Measurements from ENCODE around the gene JAKMIP1. TPM values are rescaled to one million over a fixed set of nuclear protein-coding genes. Genes with fewer than 3 reads are reported as not detected.

Gene JAKMIP1
- total RNA-seq, 1 donor from 2014 or later, result not detected

GRCh38 chr4:6206771-6207290 lies 6.5 kb upstream of the JAKMIP1 start:
- intact Hi-C loops (cut with DNase I), result no loop called here
- ATAC-seq (no peak), DNase-seq (ENCODE audit: missing footprints) (no peak)

DNA sequence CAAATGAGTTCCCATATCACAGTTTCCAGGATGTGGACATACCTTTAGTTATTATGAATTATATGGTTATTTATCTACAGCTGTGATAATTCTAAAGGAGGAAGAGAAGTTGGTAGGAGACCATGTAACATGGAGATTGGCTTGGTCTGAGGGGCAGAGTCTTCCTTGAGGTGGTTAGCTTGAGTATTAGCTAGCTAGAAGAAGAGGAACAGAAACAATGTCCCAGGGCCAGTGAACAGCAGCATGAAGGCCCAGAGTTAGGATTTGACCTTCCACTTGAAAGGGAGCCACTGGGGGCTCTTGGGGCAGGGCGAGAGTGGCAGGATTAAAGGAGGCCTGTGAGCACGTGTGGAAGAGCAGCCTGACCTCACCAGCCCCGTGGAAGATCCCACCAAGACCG lies 5.6 kb upstream of the JAKMIP1 start:
- intact Hi-C loops (cut with DNase I), result no loop called here
- no peak for DNase-seq (ENCODE audit: missing footprints)

DNA sequence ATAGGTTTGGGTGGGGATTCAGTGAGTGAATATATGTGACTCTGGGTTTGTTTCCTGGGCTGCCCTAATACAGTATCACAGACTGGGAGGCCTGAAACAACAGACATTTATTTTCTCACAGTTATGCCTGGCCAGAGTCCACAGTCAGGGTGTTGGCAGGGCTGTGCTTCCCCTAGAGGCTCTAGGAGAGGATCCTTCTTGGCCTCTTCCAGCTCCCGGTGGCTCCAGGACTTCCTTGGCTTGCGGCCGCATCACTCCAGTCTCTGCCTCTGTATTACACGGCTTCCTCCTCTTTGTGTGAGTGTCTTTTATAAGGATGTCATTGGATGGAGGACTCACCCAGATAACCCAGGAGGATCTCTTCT lies 5.2 kb upstream of the JAKMIP1 start:
- ATAC-seq (no peak), DNase-seq (ENCODE audit: missing footprints) (no peak)
- intact Hi-C loops (cut with DNase I), result no loop called here

More for the DNA sequence above, 5.6 kb upstream of the JAKMIP1 start:
- ATAC-seq, result no peak

- DNase-seq (ENCODE audit: missing footprints) (no peak), ATAC-seq (no peak)
- intact Hi-C loops (cut with DNase I), result no loop called here
Measured at GRCh38 chr4:6204871-6205566, 4.7 kb upstream of the JAKMIP1 start.

DNA sequence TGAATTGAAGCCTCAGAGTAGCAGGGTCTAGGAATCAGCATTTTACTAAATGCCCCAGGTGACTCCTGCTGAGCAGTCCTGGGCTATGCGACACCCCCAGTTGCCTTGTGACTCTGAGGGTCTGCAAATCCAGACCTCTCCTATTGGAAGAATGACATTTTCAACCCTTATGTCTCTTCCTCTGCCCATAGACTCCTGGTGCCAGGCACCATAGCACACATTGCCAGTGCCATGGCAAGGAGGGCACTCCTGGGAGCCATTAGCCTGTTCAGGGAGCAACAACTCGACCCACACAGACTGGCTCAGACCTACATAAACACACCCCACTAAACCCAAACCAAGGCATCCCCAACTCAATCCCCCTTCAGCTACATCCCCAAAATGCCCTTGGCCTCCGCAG lies 3.7 kb upstream of the JAKMIP1 start:
- intact Hi-C loops (cut with DNase I), result no loop called here
- no peak for ATAC-seq
- DNase-seq (ENCODE audit: missing footprints), result no peak

DNA sequence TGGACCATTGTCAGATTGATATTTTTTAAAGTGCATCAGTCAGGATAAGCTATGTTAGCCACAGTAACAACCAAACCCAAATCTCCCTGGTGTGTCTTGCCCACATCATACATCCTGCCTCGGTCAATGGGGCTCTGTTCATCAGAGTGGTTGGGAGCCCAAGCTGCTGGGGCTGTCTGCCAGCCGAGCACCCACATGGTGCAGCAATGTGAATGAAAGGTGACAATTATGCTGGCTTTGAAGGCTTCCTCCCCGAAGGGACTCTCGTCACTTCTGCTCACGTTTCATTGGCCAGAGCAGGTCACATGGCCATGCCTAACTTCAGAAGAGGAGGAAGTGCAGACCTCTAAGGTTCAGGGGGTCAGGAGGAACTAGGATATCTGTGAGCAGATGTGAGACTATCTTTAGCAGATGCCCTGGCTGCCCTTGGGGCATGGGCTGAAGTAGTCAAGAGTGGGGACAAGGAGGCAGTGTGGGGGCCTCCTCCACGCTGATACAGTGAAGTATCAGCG lies 1.3 kb upstream of the JAKMIP1 start:
- ATAC-seq (no peak), DNase-seq (ENCODE audit: missing footprints) (no peak)
- intact Hi-C loops (cut with DNase I), result no loop called here

- intact Hi-C loops (cut with DNase I), result no loop called here
- no peak for ATAC-seq
- DNase-seq (ENCODE audit: missing footprints), result no peak
Measured at GRCh38 chr4:6200922-6201362, 593 bp upstream of the JAKMIP1 start.

- intact Hi-C loops (cut with DNase I), result no loop called here
- ATAC-seq, result no peak
- no peak for DNase-seq (ENCODE audit: missing footprints)
Measured at GRCh38 chr4:6199422-6199921, 877 bp downstream of the JAKMIP1 start.

DNA sequence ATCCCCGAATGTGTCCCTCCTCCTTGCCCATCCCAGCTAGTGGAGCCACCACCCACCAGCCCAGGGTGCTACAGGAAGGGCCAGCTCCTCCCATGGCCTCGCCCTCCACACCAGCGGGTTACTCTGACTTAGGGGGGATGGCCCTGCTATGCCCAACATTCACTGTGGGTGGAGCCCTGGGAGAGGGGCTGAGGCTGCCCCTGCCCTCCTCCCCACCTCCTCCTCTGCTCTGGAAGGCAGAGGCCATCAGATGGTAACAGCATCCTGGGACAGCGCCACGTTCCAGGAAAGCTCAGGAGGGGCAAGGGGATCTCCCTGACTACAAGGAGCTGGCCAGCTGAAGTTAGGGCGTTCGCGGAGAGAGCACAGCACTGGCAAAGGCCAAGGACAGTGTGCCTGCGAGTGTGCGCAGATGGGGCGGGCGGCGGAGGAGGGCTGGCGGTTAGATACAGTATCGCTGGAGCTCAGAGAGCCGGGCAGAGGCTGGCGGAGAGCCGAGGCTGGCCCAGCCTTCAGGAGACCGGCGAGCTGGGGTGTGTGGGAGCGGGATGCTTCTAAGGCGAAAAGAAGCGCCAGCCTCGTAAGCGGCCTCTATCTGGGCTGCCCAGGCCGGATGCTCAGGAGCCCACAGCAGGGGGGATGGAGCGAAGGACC lies 1.5 kb downstream of the JAKMIP1 start:
- intact Hi-C loops (cut with DNase I), result no loop called here
- ATAC-seq (no peak), DNase-seq (ENCODE audit: missing footprints) (no peak)

- DNase-seq (ENCODE audit: missing footprints) (no peak), ATAC-seq (no peak)
- intact Hi-C loops (cut with DNase I), result no loop called here
Measured at GRCh38 chr4:6198278-6198677, 2.1 kb downstream of the JAKMIP1 start.

DNA sequence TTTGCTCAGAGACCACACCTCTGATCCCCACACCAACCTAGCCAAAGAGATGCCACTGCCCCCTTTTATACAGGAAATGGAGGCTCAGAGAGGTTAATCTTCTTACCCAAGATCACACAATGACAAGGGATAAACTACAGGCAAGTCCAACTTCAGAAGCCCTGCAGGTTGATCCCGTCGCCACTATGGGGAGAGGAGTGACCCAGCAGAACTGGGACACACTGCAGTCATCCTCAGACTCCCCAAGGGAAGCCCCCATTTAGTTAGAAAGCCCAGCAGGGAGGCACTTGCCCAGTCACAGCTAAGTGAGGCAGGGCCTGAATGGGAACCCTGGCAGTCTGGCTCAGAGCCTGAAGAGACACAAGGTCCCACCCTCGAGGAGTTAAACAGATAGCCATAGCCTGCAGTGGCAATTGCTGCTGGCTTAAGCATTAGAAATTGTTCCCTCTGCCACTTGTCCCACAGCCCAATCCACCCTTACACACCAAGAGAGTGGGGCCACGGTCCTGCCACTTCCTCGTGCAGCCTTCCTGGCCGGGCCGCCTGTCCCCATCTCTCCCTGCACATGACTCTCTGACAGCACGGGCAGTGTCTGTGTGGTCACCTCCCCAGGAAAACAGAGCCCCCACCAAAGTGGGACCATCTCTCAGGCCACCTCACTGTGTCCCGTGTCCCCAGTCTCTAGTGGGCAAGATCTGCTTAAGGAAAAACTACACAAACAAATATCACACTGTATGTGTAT lies 2.7 kb downstream of the JAKMIP1 start:
- intact Hi-C loops (cut with DNase I), result no loop called here
- DNase-seq (ENCODE audit: missing footprints), result no peak
- ATAC-seq, result no peak

- DNase-seq (ENCODE audit: missing footprints) (no peak), ATAC-seq (no peak)
- intact Hi-C loops (cut with DNase I), result no loop called here
Measured at GRCh38 chr4:6196871-6197270, 3.5 kb downstream of the JAKMIP1 start.

- ATAC-seq, result no peak
- intact Hi-C loops (cut with DNase I), result no loop called here
- no peak for DNase-seq (ENCODE audit: missing footprints)
Measured at GRCh38 chr4:6196324-6196723, 4.0 kb downstream of the JAKMIP1 start.

GRCh38 chr4:6195602-6196319 lies 4.6 kb downstream of the JAKMIP1 start:
- no peak for DNase-seq (ENCODE audit: missing footprints)
- ATAC-seq, result no peak

GRCh38 chr4:6194458-6195195 lies 5.7 kb downstream of the JAKMIP1 start:
- DNase-seq (ENCODE audit: missing footprints) (no peak), ATAC-seq (no peak)
- intact Hi-C loops (cut with DNase I), result no loop called here

More at GRCh38 chr4:6195602-6196319, 4.6 kb downstream of the JAKMIP1 start:
- intact Hi-C loops (cut with DNase I), result no loop called here

DNA sequence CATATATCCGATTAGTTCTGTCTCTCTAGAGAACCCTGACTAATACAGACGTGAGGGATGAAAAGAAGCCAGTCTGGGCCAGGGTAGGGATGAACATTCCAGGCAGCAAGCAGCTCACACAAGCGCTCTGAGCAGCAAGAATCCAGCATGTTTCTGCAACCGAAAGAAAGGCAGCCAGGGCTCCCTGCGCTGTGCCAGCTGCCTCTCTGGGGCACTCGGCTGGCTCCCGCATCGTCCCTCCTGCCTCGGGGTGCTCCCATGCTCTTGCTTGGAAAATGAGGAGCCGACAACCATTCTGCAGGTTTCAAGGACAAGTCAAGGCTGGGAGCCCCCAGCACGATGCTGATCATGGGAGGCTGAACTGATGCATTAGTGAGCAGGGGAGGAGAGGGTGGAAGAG lies 7.0 kb downstream of the JAKMIP1 start:
- DNase-seq (ENCODE audit: missing footprints), result no peak

DNA sequence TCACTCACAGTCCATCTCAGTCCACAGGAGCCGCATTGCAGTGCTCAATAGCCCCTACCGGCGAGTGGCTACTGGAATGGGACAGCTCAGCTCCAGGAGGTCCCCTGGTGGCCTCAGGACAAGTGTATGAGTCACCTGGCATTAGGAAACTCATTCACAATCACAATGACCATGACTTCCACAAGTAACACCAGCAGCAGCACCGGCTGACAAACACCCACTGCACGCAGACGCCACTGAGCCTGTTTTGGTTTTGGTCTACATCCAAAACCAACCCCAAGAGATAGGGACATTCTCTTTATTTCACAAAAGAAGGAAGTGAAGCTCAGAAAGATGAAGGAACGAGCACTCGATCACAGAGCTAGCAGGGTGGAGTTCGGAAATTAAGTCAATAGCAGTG lies 8.1 kb downstream of the JAKMIP1 start:
- intact Hi-C loops (cut with DNase I), result no loop called here
- DNase-seq (ENCODE audit: missing footprints) (no peak), ATAC-seq (no peak)

More for the DNA sequence above, 7.0 kb downstream of the JAKMIP1 start:
- ATAC-seq, result no peak
- intact Hi-C loops (cut with DNase I), result no loop called here

DNA sequence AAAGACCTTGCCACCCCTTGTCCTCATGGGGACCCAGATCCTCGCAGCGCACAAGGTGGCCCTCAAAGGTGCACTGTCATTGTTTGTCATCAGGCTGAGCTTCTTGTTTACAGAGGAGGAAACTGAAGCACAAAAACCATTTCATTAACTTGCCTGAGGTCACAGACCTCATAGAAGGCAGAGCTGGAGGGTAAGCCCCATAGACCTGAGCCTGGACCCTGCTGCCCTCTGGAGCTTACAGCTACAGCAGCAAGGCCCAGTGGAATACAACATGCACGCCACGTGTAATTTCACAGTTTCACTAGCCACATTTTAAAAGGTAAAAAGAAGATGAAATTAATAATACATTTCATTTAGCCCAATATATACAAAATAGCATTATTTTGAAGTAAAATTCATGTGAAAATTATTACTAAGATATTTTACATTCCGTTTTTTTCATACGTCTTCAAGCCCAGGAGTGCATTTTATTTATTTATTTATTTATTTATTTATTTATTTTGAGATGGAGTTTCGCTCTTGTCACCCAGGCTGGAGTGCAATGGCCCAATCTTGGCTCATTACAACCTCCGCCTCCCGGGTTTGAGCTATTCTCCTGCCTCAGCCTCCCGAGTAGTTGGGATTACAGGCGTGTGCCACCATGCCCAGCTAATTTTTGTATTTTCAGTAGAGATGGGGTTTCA lies 8.8 kb downstream of the JAKMIP1 start:
- DNase-seq (ENCODE audit: missing footprints), result no peak
- no peak for ATAC-seq
- intact Hi-C loops (cut with DNase I), result no loop called here
